ENCODE data around the gene NOL4L. TPM values are rescaled to one million over a fixed set of nuclear protein-coding genes. Genes with fewer than 3 reads are reported as not detected.

Gene NOL4L
- polyA plus RNA-seq, 3 donors = 1.1 to 30.9 (median 2.8) TPM

GRCh38 chr20:32571566-32571965, 13.6 kb downstream of the NOL4L start:
- no peak overlapping the region for H3K4me3 ChIP-seq (replicated peaks in 1 of 3; ENCODE audit: low read depth in 2 of 3, low read length in 3 of 3)
- no peaks in the 10 kb centered on the region for H3K9me3 Mint-ChIP-seq
- H3K27ac ChIP-seq (ENCODE audit: low read depth in 1 of 2, low read length in 2 of 2) = no peak overlapping the region
- H3K36me3 ChIP-seq (replicated peaks in 1 of 2; ENCODE audit: control insufficient read depth in 1 of 2, insufficient read depth in 2 of 2, low read length in 2 of 2) = no peaks in the 10 kb centered on the region
- intact Hi-C loops (cut with micrococcal nuclease) = no loop called here
- peaks cover 28% of the 10 kb centered on the region for H3K4me1 Mint-ChIP-seq
- 46% methylated on average over 8 of the region's 9 CpGs for WGBS (ENCODE audit: insufficient coverage)
- no peak overlapping the region for H3K4me2 ChIP-seq (replicated peaks; ENCODE audit: extremely low read depth, low read length, poor library complexity, severe bottlenecking)
- peaks cover 0 to 3% (median under 1%) of the 10 kb centered on the region in 3 donors for H3K27me3 Mint-ChIP-seq (ENCODE audit: low read depth in 3 of 3)
- no peak for TF ChIP-seq CTCF (IDR thresholded peaks at IDR 0.05)
- H2AFZ ChIP-seq (ENCODE audit: insufficient read depth, low read depth, low read length, poor library complexity, severe bottlenecking) = no peak overlapping the region
- H3K4me1 ChIP-seq (ENCODE audit: control insufficient read depth in 1 of 2, insufficient read depth in 2 of 2, low read length in 2 of 2) = peaks cover 30 to 39% of the 10 kb centered on the region in 2 donors
- no peak overlapping the region for H3K9ac ChIP-seq (ENCODE audit: insufficient read depth, low read length, poor library complexity, severe bottlenecking)
- no peaks in the 10 kb centered on the region for H4K20me1 ChIP-seq (ENCODE audit: insufficient read depth, low read length)
- no peak for DNase-seq
- peak overlapping the region in 2 of 7 donors; percentile 37 to 72 for H3K27ac Mint-ChIP-seq
- no peaks in the 10 kb centered on the region for H3K27me3 ChIP-seq (ENCODE audit: control insufficient read depth in 2 of 2, insufficient read depth in 2 of 2, low read length in 2 of 2)
- H3K79me2 ChIP-seq (ENCODE audit: insufficient read depth, low read length) = peaks cover 14% of the 10 kb centered on the region
- H3K9me3 ChIP-seq (replicated peaks in 1 of 2; ENCODE audit: control insufficient read depth in 1 of 2, insufficient read depth in 1 of 2, low read length in 2 of 2) = no peaks in the 10 kb centered on the region
- H3K36me3 Mint-ChIP-seq = peaks cover 0 to 2% of the 10 kb centered on the region in 2 donors
- no peak overlapping the region for H3K4me3 Mint-ChIP-seq

- Mint-ChIP-seq H3K27ac (peak overlapping the region in 1 of 7 donors; percentile 44), H3K4me3 (peak overlapping the region in 1 of 2 donors; percentile 26), H3K9me3 (peaks cover 0 to under 1% (median 0%) of the 10 kb centered on the region in 7 donors), H3K27me3 (ENCODE audit: low read depth in 3 of 3) (peaks cover 0 to 3% (median 2%) of the 10 kb centered on the region in 3 donors), H3K36me3 (peaks cover 0 to 2% of the 10 kb centered on the region in 2 donors), H3K4me1 (peaks cover 34% of the 10 kb centered on the region)
- H3K36me3 ChIP-seq (replicated peaks in 1 of 2; ENCODE audit: control insufficient read depth in 1 of 2, insufficient read depth in 2 of 2, low read length in 2 of 2) = no peaks in the 10 kb centered on the region
- H2AFZ ChIP-seq (ENCODE audit: insufficient read depth, low read depth, low read length, poor library complexity, severe bottlenecking) = no peak overlapping the region
- no peaks in the 10 kb centered on the region for H3K27me3 ChIP-seq (ENCODE audit: control insufficient read depth in 2 of 2, insufficient read depth in 2 of 2, low read length in 2 of 2)
- no peaks in the 10 kb centered on the region for H4K20me1 ChIP-seq (ENCODE audit: insufficient read depth, low read length)
- TF ChIP-seq CTCF (IDR thresholded peaks at IDR 0.05) = no peak
- 41% methylated on average over 10 of the region's 10 CpGs for WGBS (ENCODE audit: insufficient coverage)
- no peak overlapping the region for H3K4me3 ChIP-seq (replicated peaks in 1 of 3; ENCODE audit: low read depth in 2 of 3, low read length in 3 of 3)
- H3K79me2 ChIP-seq (ENCODE audit: insufficient read depth, low read length) = peaks cover 14% of the 10 kb centered on the region
- H3K27ac ChIP-seq (ENCODE audit: low read depth in 1 of 2, low read length in 2 of 2) = no peak overlapping the region
- H3K9ac ChIP-seq (ENCODE audit: insufficient read depth, low read length, poor library complexity, severe bottlenecking) = no peak overlapping the region
- H3K9me3 ChIP-seq (replicated peaks in 1 of 2; ENCODE audit: control insufficient read depth in 1 of 2, insufficient read depth in 1 of 2, low read length in 2 of 2) = no peaks in the 10 kb centered on the region
- H3K4me2 ChIP-seq (replicated peaks; ENCODE audit: extremely low read depth, low read length, poor library complexity, severe bottlenecking) = no peak overlapping the region
- intact Hi-C loops (cut with micrococcal nuclease) = no loop called here
- DNase-seq = no peak
- peaks cover 37 to 46% of the 10 kb centered on the region in 2 donors for H3K4me1 ChIP-seq (ENCODE audit: control insufficient read depth in 1 of 2, insufficient read depth in 2 of 2, low read length in 2 of 2)
Observed at GRCh38 chr20:32570401-32571190, 14.5 kb downstream of the NOL4L start.

Data from CD14-positive monocyte (primary cell).